ENCODE measurements around the gene DLX2.

The DLX2 gene

DNA sequence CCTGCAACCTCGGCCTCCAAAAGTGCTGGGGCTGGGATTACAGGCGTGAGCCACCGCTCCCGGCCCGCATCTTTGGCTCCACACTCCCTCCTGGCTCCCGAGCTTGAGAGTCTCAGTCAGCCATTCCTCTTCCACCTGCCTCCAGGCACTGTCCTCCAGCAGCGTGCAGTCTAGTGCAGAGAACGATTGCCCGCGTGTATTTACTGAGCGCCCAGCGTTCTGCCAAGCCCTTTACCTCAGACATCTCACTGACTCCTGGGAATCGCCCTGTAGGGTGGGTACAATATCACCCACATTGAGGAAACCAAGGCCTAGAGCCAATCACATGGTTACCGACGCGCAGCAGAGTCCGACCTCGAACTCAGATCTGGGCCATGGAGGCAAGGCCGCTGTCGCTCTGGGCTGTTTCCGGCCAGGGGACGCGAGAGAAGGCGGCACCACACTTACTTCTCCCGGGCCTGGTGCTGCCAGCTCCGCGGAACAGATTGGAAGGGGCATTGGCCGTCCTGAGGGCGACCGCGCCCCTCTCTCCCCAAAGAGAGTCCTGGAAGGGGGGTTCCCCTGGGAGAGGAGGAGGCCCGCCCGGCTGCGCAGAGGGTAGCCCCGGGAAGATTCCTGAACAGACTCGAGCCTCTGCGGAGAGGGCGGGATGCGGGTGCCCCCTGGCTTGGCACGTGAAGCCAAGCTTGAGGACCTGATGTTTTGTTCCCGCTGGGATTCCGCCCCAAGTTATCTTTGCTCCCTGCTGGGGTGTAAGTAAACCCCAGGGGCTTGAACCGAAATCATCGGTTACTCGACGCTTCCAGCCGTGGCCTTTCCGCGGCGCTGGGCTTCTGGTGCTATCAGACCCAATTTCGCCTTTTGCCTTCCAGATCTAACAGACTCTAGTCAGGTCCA lies 5.2 kb upstream of the DLX2 start:
- no peak for DNase-seq (ENCODE audit: low read depth)

DNA sequence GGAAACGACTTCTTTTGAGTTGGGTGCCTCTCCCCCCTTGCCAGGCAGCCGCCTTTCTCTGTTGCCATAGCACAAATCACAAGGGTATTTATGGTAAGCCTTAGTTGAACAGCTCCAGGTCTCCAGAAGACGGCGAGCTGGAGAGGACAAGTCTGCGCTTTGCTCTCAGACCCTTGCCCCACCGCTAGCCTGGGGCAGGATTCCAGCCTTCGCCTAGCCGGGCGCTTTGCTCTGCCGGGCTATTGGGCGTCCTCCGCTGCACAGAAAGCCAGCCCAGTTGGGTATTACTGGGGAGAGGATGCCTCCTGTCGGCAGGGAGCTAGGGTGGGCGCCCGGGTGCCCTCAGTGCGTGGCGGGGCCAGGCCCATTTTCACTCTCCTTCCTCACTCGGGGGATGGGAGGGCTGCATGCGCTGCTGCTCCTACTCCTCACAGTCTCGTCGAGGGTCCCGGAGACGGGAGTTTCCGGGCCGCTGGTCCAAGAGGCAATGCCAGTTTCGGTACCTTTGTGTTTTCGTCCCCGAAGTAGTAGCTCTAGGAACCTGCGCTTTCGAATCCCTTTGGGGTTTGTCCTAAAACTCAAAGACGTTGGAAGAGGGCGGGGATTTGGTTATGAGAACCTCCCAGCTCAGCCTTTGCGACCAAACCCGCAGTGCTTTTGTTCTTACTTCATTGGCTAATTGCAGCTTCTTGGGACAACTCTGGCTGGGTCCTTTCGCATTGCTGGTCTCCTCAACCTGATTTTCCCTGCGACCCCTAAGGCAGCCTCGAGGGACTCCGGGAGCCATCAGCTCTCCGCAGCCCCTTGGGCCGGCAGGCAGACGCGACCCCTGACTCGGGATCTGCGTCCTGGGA lies 3.6 kb upstream of the DLX2 start:
- DNase-seq (ENCODE audit: low read depth), result no peak

DNA sequence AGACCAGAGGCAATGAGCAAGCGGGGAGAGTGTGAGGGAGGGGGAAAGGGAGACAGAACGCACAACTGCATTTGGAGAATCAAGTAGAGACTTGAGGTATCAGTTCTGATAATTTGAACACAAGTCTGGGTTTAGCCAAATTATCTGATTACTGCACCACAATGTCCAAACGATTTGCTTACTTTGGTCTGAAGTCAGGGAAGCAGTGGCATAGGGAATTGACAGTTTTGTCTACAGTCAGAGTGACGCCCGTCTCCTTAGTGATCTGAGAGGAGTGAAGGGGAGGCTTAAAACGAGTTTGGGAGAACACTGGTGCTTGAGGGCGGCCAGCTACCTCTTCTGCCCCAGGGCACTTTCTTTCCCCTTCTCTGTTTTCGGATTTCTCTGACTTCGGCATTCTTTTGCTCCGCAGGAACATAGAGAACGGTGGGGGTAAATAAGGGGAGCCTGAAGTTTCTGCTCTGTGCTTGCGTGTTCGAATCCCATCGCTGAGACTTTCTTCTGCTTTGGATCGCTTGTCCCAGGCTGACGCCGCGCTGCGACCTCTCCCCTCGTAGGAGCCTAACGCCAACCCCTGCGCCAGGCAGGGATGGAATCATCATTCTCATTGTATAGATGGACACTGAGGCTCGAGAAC lies 2.9 kb upstream of the DLX2 start:
- no peak for DNase-seq (ENCODE audit: low read depth)

DNA sequence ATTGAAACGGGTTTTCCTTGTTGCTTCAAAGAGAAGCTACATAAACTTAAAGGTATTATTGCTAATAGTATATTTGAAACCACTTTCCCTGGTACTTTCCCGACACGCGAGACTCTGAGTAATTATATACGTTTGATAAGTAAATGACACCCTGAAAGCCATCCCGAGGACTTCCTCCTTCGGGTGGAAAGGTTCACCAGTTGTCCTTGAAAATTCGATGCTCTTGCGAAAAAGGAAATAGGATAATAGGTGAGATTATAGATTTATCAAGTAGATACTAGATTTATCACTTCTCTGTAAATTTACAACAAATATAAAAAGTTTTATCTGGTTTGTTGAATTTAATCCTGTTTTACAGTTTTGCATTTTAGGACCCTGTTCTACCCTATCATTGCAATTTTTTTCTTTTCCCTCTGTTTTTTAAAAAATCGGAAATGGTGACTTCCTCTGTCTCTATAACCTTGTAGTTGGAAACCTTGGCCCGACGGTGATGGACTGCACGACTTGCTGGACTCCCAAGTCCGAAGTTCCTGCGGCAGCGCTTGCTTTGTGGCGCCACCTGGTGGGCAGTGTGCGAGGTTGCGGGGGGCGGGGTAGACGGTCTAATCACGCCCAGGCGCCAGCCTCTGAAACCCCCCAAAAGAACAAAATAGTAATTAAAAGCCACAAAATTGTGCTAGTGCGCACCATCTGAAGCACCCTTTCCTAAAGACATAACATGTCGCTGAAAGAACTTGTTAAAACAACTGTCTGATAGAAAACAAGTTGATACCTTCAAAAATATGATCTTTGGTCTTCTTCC lies 972 bp upstream of the DLX2 start:
- no peak for DNase-seq (ENCODE audit: low read depth)

DNA sequence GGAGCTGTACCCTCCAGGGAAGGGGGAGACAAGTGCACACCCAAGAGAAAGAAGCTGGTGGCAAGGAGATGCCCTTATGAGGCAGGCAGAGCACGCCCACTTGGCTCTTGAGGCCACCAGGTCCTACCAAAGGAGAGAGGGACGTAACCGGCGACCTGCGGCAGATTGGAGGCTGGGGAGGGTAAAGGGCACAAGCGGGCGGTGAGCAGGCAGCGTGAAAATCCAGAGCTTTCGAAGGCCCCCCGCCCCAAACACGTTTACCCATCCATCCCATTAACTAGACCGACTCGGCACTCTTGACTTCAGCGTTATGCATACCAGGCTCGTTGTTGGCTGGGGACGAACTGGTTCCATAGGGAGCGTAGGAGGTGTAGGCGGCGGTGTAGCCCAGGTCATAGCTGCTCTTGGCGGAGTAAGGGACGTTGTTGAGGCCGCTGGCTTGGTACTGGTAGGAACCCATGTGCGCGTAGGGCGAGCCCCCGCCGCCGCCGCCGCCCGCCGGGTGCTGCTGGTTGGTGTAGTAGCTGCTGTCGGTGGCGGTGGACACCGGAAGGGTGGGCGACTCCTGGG lies 794 bp downstream of the DLX2 start:
- no peak for DNase-seq (ENCODE audit: low read depth)

DNA sequence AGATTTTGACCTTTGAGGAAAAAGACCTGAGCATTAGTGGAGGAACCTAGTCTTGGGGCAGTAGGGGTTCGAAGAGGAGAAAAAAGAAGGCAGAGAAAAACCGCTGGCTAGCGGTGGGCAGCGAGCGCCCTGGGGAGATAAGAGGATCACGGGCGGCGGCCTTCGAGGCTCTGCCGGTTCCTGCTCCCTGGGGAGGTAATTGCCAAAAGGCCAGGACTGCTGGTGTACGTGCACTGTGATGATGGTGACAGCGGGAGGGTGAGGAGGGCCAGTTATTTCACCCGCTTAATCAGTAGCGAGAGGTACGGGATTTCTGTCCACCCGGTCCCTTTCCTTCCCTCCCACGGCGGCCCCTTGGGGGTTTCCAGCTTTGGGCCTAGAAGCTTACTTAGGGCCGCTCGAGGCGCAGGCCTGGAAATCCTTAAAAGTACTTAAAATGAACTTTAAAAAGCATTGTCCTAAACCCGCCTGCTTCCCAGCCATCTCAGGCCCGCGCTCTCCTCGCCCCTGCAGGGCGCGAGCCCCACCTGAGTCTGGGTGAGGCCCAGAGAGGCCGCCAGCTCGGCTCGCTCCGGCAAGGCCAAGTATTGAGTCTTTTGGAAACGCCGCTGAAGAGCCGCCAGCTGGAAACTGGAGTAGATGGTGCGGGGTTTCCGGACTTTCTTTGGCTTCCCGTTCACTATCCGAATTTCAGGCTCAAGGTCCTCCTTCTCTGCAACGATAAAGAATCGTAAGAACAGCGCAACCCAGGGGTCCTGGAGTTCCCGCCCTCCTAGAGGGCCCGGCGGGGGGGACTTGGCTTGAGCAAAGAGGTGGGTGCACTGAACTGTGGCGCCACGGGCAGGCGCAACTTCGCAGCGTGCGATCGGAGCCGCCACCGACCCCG lies 1.5 kb downstream of the DLX2 start:
- no peak for DNase-seq (ENCODE audit: low read depth)

DNA sequence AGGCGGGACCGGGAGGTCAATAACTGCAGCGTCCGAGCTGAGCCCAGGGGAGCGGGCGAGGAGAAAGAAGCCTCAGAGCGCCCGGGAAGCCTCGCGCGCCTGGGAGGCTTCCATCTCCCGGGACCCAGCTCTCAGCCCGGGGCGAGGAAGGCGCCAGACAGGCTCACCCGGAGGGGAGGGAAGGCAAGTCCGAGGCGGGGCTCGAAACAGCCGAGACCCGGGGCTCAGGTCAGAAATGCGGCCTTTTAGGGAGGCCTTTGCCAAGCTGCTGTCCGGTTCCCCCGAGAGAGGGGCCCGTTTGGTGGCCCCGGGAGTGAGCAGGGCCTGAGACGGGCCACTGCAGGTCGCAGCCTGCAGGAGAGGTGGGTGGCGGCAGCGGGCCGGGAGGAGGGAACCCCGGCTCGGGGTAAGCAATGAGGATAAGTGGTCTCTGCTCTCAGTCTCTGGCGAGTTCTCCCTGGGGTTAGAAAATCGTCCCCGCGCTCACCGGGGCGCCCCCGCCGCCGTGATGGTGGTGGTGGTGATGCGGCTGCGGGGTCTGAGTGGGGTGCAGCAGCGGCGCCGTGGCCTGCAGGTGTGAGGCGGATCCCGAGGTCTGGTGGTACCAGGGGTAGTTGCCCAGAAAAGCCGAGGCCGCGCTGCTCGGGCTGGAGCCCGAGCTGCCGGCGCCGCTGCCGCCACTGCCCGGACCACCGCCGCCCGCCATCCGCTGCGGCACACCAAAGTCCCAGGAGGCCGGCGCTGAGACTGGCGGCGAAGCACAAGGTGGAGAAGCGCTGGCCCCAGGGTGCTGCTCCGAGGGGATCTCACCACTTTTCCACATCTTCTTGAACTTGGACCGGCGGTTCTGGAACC lies 2.4 kb downstream of the DLX2 start:
- no peak for DNase-seq (ENCODE audit: low read depth)

DNA sequence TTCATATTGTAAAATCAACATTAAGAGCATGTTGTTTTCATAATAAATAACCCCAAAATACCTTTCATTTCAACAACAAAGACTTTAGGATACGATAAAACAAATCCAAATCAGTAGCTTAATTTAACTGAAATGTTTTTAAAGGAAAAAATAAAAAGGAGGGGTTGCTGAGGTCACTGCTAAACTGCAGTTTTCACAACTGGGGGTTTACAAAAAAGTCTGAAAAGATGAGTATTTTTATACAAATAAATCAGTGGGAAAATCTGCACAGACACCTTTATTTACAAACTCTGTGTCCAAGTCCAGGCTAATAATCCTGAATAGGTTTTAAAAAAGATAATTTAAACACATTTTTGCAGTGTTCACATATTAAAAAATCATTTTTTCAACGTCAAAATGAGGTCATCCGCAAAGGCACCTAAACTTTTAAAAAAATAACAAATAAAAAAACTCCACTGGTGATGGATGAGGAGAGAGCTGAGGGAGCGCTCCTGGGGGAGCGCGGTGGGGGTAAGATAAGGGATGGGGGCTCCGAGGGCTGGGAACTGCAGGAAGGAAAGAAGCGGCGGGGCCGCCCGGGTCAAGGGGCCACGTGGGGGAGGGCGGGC lies 3.1 kb downstream of the DLX2 start:
- DNase-seq (ENCODE audit: low read depth), result no peak

DNA sequence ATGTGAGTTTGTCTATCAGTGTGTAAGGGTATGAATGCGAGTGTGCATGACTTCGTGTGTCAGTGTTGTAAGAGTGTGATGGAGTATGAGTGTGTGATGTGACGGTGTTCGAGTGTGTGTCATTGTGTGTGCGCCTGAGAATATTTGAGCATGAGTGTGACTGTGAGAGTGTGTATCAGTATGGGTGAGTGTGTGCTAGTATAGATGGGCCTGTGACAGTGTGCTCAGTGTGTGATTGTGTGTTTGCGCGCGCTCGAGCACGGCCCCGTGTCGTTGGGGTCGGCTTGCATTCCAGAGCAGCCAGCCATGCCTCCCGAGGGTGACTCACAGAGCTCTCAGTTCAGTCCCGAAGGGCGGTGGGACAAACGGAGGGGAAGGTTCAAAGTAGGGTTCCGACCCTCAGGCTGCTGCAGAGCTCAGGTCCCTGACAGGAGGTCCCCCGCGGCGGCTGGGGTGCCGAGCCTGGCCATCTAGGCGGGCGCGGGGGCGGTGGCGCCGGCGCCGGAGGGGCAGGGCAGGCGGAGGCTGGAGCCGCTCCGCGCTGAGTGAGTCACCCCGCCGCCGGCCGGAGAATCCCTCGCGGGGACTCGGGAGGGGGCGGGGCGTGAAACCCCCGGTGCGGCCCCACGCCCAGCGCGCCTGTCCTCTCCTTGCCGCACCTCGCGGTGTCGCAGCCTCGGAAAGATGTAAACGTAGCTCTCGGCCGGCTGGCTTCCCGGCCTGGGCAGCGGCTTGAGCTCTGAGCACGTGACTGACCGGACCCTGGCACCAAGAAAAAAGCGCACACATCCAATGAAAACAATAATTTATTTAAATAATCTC lies 3.8 kb downstream of the DLX2 start:
- DNase-seq (ENCODE audit: low read depth), result no peak

DNA sequence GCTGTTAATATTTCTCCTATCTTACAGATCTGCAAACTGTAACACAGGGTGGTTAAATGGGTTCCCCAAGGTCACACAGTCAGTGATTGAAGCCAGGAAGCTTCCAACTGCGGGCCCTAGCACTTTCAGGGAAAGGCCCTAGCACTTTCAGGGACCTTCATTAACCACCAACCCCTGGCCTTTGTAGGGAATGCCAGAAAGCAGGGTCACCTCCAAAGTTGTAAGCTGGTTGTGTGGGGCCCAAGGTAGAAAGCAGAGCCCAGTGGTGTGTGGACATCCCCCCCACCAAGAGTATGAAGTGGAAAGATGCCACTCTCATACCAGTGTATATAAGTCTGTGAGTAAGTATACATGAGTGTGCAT lies 4.4 kb downstream of the DLX2 start:
- no peak for DNase-seq (ENCODE audit: low read depth)

DNA sequence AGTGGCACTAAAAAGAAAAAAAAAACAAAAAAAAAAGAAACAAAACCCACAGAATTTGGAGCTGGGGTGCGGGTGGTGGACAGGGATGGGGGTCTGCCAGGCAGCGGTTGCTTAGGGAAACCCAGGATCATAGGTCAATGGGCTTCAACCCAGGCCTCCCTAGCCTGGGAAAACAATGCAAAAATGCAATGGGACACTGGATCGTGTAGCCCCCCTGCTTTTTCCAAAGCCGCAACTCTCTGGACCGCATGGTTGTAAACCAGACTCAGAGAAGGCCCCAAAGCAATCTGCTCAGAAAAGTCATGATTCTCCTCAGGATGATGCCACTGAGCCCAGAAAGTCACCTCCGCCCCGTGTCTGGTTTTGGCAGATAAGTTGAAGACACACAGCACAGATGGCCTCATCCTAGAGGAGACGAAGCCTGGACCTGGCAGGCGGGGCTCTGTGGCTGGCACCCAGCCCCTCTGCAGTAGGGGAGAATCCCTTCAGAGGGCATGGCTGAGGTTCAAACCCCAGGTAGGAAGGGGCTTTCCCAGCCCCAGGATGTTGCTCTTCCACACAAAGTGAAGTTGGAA lies 5.1 kb downstream of the DLX2 start:
- DNase-seq (ENCODE audit: low read depth), result no peak

DNA sequence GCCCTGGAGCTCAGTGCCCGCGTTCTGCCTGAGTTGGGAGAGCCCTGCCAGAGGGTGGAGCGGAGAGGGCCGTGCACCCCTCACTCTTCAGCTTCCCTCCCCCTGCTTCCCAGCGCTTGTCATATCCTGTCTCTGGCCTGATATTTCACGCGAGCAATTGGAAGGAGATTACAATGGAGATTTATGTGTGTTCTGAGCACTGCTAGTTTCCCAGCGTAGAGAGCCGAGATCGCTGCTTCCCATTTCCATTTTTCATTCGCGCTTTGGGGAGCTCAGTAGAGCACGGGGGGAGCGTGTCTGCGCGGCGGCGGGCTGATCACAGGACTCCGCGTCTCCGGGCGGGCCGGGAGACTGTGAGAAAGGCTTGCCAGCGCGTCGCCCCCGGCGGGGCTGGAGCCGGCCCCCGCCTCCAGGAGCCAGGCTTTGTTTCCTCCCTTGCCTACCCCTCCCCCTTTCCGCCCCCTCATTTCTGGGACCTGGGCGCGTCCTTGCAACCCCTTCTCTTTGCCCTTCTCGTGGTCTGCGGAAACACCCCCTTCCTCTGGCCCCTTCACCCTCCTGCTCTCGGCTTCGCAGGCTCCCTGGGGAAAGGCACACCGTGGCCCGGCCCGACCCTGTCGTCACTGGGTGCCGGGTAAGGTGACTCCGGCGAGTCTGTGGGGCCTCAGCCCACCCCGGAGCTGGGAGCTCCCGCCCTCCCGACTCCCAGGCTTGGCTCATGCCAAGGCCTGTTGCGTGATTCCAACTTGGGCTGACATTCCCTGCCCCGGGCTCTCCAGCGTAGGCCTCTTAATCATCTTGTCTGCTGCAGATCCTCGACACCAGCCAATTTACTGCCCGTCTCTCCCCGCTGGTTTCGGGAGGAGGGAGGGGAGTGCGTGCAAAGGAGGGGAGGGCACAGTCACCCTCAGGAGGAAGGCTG lies 5.8 kb downstream of the DLX2 start:
- no peak for DNase-seq (ENCODE audit: low read depth)

DNA sequence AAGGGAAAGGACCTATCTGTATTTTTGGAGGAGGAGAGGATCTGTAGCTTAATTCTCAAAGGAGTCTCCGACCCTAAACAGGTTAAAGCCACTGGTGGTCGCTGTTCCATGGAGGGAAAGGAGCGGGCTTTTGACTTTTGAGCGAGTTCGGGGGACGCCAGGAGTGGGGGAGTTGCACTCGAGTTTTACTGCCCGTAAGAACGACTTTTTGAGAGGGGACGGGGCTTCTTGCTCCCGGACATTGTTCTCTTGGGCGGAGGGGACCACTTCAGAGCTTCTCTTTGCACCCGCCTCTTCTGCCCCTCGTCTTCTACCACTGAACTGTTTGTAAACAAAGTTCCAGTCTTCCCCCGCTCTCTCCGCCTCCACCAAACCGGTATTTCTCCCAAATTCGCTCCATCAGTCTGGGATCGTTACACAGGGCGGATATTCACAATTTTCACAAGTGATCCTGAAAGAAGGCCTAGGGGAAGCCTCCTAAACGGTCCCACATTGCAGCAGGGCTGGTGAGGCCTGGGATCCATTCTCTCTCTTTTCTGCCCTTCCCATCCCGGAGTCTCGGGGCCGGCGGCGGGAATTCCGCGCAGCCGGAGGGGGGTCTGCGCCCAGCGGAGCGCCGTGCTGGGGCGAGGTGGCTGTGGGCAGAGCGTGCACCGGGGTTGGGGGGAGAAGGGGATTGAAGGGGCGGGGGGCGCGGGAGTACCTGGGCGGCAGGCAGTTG lies 6.6 kb downstream of the DLX2 start:
- no peak for DNase-seq (ENCODE audit: low read depth)

DNA sequence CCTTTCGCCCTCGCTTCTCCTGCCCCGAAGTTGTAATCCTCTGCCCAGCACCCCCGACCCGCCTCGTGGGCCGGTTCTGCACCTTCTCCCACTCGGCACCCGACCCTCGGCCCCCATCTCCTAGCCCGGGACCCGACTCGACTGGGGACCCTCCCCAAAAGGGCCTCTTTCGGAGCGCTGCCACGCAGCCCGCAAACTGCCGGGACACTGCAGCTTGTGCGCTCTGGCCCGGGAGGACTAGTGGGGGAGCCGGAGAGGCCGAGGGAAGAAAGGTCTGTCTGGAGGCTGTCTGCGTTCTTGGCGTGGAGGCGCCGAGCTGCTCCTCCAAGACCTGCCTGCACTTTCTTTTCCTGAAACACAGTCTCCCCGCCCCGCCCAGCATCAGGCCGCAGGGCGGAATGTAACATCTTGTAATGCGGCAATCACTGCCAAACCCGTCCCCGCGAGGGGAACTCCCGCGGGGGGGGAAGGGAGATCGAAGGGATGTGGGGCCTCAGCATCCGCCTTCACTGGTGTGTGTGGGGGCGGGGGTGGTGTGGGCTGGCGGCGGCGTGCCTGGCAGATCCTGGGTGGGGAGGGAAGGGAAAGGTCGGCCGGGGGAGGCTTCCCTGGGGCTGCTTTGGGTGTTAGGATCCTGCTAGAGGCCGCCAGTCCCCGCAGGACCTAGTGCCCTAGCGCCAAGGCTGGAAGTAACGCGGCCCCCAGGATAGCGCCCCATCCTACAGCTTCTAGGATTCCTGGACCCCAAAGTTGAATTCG lies 7.4 kb downstream of the DLX2 start:
- DNase-seq (ENCODE audit: low read depth), result no peak

All from HS-27A (cell line).